Liver (tissue), 9 donors: ENCODE data around the gene IFT57. TPM values are rescaled to one million over a fixed set of nuclear protein-coding genes. Genes with fewer than 3 reads are reported as not detected.

Experiments
- DNase-seq: peaks from one replicate; pipeline ENCODE4 v3.0.0-alpha.2; 2017; ENCODE audit warnings: low spot score
- H3K27ac ChIP-seq, 2 donors: one replicate each; pipeline ENCODE4 v1.7.0; 2013; ENCODE audit warnings: inconsistent platforms in 2 of 2, low read length in 2 of 2, control low read depth in 1 of 2, low read depth in 1 of 2, mild to moderate bottlenecking in 1 of 2
- H3K27me3 ChIP-seq, 4 donors: one replicate each; pipeline versions ENCODE4 v1.6.1 to v1.7.0; 2013; ENCODE audit warnings: low read length in 3 of 4, inconsistent platforms in 1 of 4, mild to moderate bottlenecking in 1 of 4, moderate library complexity in 1 of 4; ENCODE audit not compliant: control insufficient read depth in 4 of 4, insufficient read depth in 4 of 4
- H3K36me3 ChIP-seq, 4 donors: one replicate each; pipeline versions ENCODE4 v1.6.1 to v1.7.0; 2013; ENCODE audit warnings: low read length in 3 of 4, mild to moderate bottlenecking in 3 of 4, low read depth in 1 of 4, moderate library complexity in 1 of 4; ENCODE audit not compliant: control insufficient read depth in 4 of 4, insufficient read depth in 3 of 4
- H3K4me1 ChIP-seq, 4 donors: one replicate each; pipeline versions ENCODE4 v1.6.1 to v1.7.0; 2013; ENCODE audit warnings: low read length in 3 of 4, mild to moderate bottlenecking in 3 of 4, moderate library complexity in 1 of 4; ENCODE audit not compliant: control insufficient read depth in 4 of 4, insufficient read depth in 4 of 4
- H3K4me3 ChIP-seq, 3 donors: one replicate each; pipeline versions ENCODE4 v1.6.1 to v1.7.0; 2013; ENCODE audit warnings: low read length in 3 of 3, control low read depth in 1 of 3, low read depth in 1 of 3, mild to moderate bottlenecking in 1 of 3
- H3K9ac ChIP-seq, 2 donors: one replicate each; pipeline ENCODE4 v1.7.0; 2013; ENCODE audit warnings: low read length in 2 of 2, mild to moderate bottlenecking in 2 of 2, moderate library complexity in 2 of 2, control low read depth in 1 of 2, low read depth in 1 of 2
- H3K9me3 ChIP-seq, 4 donors: one replicate each; pipeline versions ENCODE4 v1.6.1 to v1.7.0; 2013; ENCODE audit warnings: low read length in 3 of 4; ENCODE audit not compliant: control insufficient read depth in 4 of 4
- ATF3 ChIP-seq: IDR thresholded peaks from 2 replicates; pipeline ENCODE4 v1.6.1; 2016; ENCODE audit warnings: antibody characterized with exemption
- CTCF ChIP-seq: fragments of 150-350 bp; IDR thresholded peaks from 2 replicates; pipeline ENCODE4 v1.5.1; 2017; ENCODE audit warnings: improper control_type of control experiment, low read depth, low read length; ENCODE audit not compliant: missing input control
- EGR1 ChIP-seq, 2 donors: IDR thresholded peaks; 2 replicates each; pipeline ENCODE4 v1.6.1; 2016 to 2018; ENCODE audit warnings: antibody characterized with exemption in 2 of 2, low read depth in 2 of 2
- FOXA1 ChIP-seq: IDR thresholded peaks from 2 replicates; pipeline ENCODE4 v1.6.1; 2016; ENCODE audit warnings: antibody characterized with exemption
- FOXA2 ChIP-seq: IDR thresholded peaks from 2 replicates; pipeline ENCODE4 v1.6.1; 2016; ENCODE audit warnings: antibody characterized with exemption
- GABPA ChIP-seq, 2 donors: IDR thresholded peaks in 1 of 2; conservative IDR thresholded peaks in 1 of 2; 2 replicates each; pipeline ENCODE4 v1.6.1; 2016; ENCODE audit warnings: antibody characterized with exemption in 2 of 2, mild to moderate bottlenecking in 1 of 2, moderate library complexity in 1 of 2
- HNF4A ChIP-seq, 2 donors: conservative IDR thresholded peaks; 2 replicates each; pipeline ENCODE4 v1.6.1; 2016; ENCODE audit warnings: antibody characterized with exemption in 2 of 2, mild to moderate bottlenecking in 2 of 2
- HNF4G ChIP-seq: IDR thresholded peaks from 2 replicates; pipeline ENCODE4 v1.6.1; 2016; ENCODE audit warnings: antibody characterized with exemption
- JUND ChIP-seq, 2 donors: IDR thresholded peaks; 2 replicates each; pipeline ENCODE4 v1.6.1; 2016; ENCODE audit warnings: antibody characterized with exemption in 2 of 2
- MAX ChIP-seq: IDR thresholded peaks from 2 replicates; pipeline ENCODE4 v1.6.1; 2016; ENCODE audit warnings: antibody characterized with exemption
- NR2F2 ChIP-seq: IDR thresholded peaks from 2 replicates; pipeline ENCODE4 v1.6.1; 2016; ENCODE audit warnings: antibody characterized with exemption
- RAD21 ChIP-seq, 2 donors: IDR thresholded peaks; 2 replicates each; pipeline ENCODE4 v1.6.1; 2016; ENCODE audit warnings: antibody characterized with exemption in 2 of 2, mild to moderate bottlenecking in 2 of 2
- REST ChIP-seq: IDR thresholded peaks from 2 replicates; pipeline ENCODE4 v1.6.1; 2016; ENCODE audit warnings: antibody characterized with exemption, mild to moderate bottlenecking
- RXRA ChIP-seq, 2 donors: IDR thresholded peaks; 2 replicates each; pipeline ENCODE4 v1.6.1; 2017 to 2018; ENCODE audit warnings: antibody characterized with exemption in 2 of 2, mild to moderate bottlenecking in 1 of 2
- SP1 ChIP-seq: IDR thresholded peaks from 2 replicates; pipeline ENCODE4 v1.6.1; 2018; ENCODE audit warnings: antibody characterized with exemption, mild to moderate bottlenecking
- TAF1 ChIP-seq: conservative IDR thresholded peaks from 2 replicates; pipeline ENCODE4 v1.6.1; 2016; ENCODE audit warnings: antibody characterized with exemption, mild to moderate bottlenecking
- YY1 ChIP-seq: IDR thresholded peaks from 2 replicates; pipeline ENCODE4 v1.6.1; 2016; ENCODE audit warnings: antibody characterized with exemption, mild to moderate bottlenecking
- ZBTB33 ChIP-seq: IDR thresholded peaks from 2 replicates; pipeline ENCODE4 v1.6.1; 2016; ENCODE audit warnings: antibody characterized with exemption
- WGBS: extraction: QIAGEN DNeasy Blood & Tissue Kit; methylation state at CpG from one replicate; pipeline ENCODE4 v1.1.7; 2013; 5-methylcytosine and 5-hydroxymethylcytosine counted together
- polyA plus RNA-seq, 2 donors: library from polyadenylated mRNA; stranded (reverse) in 1 of 2; unstranded in 1 of 2; fragments of 200-250 nt in 1 of 2; fragments of >200 nt in 1 of 2; fragmentation: Nextera tagmentation in 1 of 2; extraction: Ambion mirVana in 1 of 2; gene quantifications; one replicate each; pipeline versions ENCODE4 v1.2.1 to v1.2.3, GENCODE V29; 2013 to 2015
- total RNA-seq, 2 donors: library from RNA; depleted of rRNA; stranded (reverse); fragments of >200 nt; gene quantifications; one replicate each; pipeline ENCODE4 v1.2.3, GENCODE V29; 2014
- donor health status: healthy.
- donor health status: healthy.
- donor health status: healthy.
- donor health status: healthy.
- donor health status: healthy.

The IFT57 gene
- total and polyA plus RNA-seq, 4 donors: 5.2 to 9.2 (median 7.3) TPM

- peaks cover 0 to 3% (median 0%) of the 10 kb centered on the region in 4 donors for H3K4me1 ChIP-seq
- no peak for DNase-seq
- no peak overlapping the region for H3K9ac ChIP-seq
- WGBS: 94% methylated on average over 6 of the region's 6 CpGs
- peaks cover 0 to 3% (median 0%) of the 10 kb centered on the region in 4 donors for H3K9me3 ChIP-seq
- no peak overlapping the region for H3K27ac ChIP-seq
- H3K27me3 ChIP-seq: no peaks in the 10 kb centered on the region
- peaks cover 0 to 4% (median under 1%) of the 10 kb centered on the region in 4 donors for H3K36me3 ChIP-seq
- no peak overlapping the region for H3K4me3 ChIP-seq
- no peak for TF ChIP-seq RXRA (IDR thresholded peaks at IDR 0.05)
- TF ChIP-seq HNF4G: no peak
These were observed 36.7 kb downstream of the IFT57 start for GRCh38 chr3:108185536-108185935.

GRCh38 chr3:108184824-108185223, 37.4 kb downstream of the IFT57 start:
- Histone ChIP-seq H3K9me3 (peaks cover 0 to 3% (median 0%) of the 10 kb centered on the region in 4 donors), H3K27ac (no peak overlapping the region), H3K9ac (no peak overlapping the region), H3K36me3 (no peaks in the 10 kb centered on the region), H3K4me1 (peaks cover 0 to 3% (median 0%) of the 10 kb centered on the region in 4 donors), H3K27me3 (no peaks in the 10 kb centered on the region), H3K4me3 (no peak overlapping the region)
- DNase-seq: no peak
- WGBS: 98% methylated on average over 3 of the region's 3 CpGs
- no peak for TF ChIP-seq JUND (IDR thresholded peaks at IDR 0.05)
- TF ChIP-seq GABPA (IDR thresholded peaks at IDR 0.05 in 1 of 2, conservative IDR thresholded peaks at IDR 0.05 in 1 of 2): no peak
- TF ChIP-seq REST: no peak
- TF ChIP-seq HNF4A (conservative IDR thresholded peaks at IDR 0.05): no peak
- TF ChIP-seq TAF1: no peak
- no peak for TF ChIP-seq YY1
- TF ChIP-seq MAX: no peak
- TF ChIP-seq NR2F2: no peak
- TF ChIP-seq EGR1 (IDR thresholded peaks at IDR 0.05; ENCODE audit: low read depth in 2 of 2): no peak
- TF ChIP-seq CTCF: no peak
- no peak for TF ChIP-seq RAD21 (IDR thresholded peaks at IDR 0.05)
- TF ChIP-seq ATF3: no peak
- TF ChIP-seq ZBTB33: no peak
- TF ChIP-seq FOXA2: no peak
- TF ChIP-seq HNF4G: no peak
- no peak for TF ChIP-seq RXRA (IDR thresholded peaks at IDR 0.05)
- TF ChIP-seq SP1: no peak
- no peak for TF ChIP-seq FOXA1
